DMS153 treated with DMSO at 0.1 percent for 48 hours (cell line): ENCODE results near the gene OR1J4.
"Not testable (repeated sequence)": the region's sequence is repeated elsewhere in the genome, so short reads cannot be mapped to it uniquely, and the experiment has no call there.

Experiments used
- DNase-seq: peaks from one replicate; lab custom pipeline; 2025; ENCODE audit not compliant: unreplicated experiment; lab: John Stamatoyannopoulos, UW

OR1J4 gene

GRCh38 chr9:122518841-122519240 is at the start of gene OR1J4:
TSS of gene OR1J4 (plus strand) at chr9:122519141. CDS start at chr9:122519141, 0 bp downstream.
- DNase-seq, result no peak

DNA sequence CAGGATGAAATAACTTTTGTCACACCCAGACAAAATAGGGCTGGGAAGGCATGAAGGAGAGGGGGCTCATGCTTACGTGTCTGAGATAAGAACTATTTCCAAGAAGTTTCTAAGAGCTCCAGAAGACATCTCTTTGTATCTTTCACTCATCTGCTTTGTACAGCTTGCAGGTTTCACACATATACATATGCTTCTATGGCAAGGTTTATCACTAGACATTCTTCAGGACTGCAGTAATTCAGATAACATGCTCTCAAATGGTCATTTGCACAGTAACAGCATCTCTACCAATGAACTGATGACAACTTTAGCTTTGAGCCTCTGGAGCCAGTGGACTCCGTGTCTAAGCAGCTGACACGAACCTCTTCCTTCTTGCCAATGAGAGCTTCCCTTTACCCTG is 44.4 kb upstream of the OR1J4 start:
- no peak for DNase-seq

DNA sequence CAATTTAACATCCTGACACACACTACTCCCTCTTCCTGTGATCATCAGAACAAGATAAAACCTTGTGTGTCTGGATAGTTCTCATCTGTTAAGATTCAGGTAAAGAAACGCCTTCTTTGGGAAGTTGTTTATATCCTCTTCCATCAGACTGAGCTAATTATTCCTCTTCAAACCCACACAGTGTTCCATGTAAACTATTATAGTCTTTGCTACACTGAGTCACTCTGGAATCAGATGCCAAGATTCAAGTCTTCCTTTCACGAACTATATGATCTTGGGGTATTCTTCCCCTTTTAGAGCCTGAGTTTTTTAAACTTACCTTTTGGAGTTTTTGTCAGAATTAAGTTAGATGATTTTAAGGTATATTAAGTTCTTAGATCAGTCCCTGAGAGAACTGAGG is 43.2 kb upstream of the OR1J4 start:
- no peak for DNase-seq

- no peak for DNase-seq
These were observed 41.6 kb upstream of the OR1J4 start for GRCh38 chr9:122477346-122477745.

DNA sequence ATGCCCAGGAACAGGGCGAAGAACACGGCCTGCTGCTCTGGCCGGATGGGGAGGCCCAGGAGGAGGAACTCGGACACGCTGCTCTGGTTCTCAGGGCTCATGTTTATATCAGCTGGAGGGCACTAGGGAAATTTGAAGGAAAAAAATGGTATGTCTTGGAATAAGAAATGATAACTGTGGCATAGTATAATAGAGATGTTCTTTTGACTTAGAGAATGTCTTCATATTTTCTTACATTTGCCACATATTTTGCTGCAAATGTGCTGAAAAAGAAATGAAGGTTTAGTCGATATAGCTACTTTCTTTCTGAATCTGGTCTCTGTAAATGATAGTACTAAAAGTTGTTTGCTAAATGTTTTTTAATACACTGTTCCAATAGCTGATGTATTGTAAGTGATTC is 41.1 kb upstream of the OR1J4 start, which contains the start of gene OR1J1:
Gene OR1J1, minus strand, starts transcription at position 101 of the 400 bp plus-strand sequence. Its CDS starts 0 bp downstream, at position 101.
- no peak for DNase-seq

GRCh38 chr9:122479062-122479461 is 39.9 kb upstream of the OR1J4 start:
- no peak for DNase-seq

DNA sequence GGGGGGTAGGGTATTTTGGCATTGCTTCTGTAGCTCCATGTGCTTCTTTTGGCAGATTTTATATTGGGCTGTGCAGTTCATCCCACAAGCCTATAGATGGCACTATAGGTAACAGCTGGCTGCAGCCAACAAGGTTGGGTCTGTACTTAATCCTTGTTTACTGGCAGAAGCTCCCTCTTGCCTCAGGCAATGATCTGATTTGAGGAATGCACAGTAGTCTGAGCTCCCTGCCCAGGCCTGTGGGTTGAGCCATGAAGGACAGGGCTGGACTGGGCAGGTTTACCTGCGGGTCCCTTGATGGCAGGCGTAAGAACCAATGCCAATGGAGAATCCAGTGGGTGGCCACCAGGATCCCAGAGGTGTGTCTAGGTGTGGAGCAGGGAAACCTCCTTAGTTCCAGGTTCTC is 20.1 kb upstream of the OR1J4 start:
- DNase-seq, result no peak

DNA sequence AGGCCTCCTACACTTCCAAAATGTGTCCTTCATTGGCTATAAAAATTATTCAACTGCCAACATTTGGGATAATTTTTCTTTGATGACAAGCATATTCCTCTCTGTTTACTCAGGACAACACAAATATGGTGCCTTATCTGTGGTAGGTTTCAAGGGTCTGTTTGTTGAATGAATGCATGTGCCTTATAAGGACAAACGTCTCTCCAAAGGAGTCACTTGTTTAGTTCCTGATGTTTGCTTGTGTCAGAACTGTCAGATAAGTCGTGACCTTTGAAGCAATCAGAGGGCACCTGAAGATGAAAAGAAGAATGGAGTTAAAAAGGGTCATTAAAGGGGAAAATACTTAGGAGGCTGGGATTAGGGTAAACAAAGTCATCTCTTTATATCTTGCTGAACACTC is 12.0 kb upstream of the OR1J4 start:
- DNase-seq, result no peak

- DNase-seq, result no peak
These were observed 8.4 kb upstream of the OR1J4 start, which contains the start of gene OR1J2 for GRCh38 chr9:122510502-122510901. TSS of gene OR1J2 (plus strand) at chr9:122510802. CDS start at chr9:122510802, 0 bp downstream.

DNA sequence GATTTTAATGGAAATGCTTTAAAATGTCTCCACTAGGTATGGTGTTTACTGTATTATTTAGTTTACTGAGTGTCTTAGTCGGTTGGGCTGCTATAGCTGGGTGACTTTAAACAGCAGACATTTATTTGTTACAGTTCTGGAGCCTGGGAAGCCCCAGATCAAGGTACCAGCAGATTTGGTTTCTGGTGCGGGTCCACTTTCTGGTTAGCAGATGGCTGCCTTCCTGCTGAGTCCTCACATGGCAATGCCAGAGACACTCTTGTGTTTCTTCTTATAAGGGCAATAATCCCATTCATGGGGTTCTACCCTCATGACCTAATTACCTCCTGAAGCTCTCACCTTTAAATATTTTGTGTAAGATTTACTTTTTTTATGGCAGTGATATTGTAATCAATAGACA is 715 bp upstream of the OR1J4 start:
- DNase-seq, result no peak

- no peak for DNase-seq
These were observed 435 bp downstream of the OR1J4 start for GRCh38 chr9:122519376-122519775.

- DNase-seq, result no peak
These were observed 7.7 kb downstream of the OR1J4 start for GRCh38 chr9:122526602-122527001.

DNA sequence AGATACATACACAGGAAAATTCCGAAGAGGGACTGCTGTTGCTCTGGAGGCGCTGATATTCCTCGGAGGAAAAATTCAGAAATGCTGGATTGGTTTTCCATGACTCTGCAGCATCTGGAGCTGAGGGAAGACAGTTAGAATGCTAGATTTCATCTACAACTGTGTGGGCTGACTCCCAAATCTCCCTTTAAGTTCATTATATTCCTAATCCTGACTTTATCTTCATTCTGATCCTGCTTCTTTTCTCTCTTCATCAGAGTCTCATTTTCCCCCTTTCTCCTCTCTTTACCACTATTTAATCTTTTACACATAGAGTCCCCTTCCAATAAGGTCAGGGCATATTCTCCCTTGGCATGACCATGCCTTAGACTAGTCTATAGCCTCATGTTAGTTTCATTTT is 8.3 kb downstream of the OR1J4 start, which contains the start of gene OR1N1:
Gene OR1N1, minus strand, starts transcription at position 101 of the 400 bp plus-strand sequence. Its CDS starts 0 bp downstream, at position 101.
- DNase-seq, result no peak

- not testable (repeated sequence) for DNase-seq
These were observed 12.2 kb downstream of the OR1J4 start for GRCh38 chr9:122531157-122531556.

- no peak for DNase-seq
These were observed 17.2 kb downstream of the OR1J4 start for GRCh38 chr9:122536134-122536533.

DNA sequence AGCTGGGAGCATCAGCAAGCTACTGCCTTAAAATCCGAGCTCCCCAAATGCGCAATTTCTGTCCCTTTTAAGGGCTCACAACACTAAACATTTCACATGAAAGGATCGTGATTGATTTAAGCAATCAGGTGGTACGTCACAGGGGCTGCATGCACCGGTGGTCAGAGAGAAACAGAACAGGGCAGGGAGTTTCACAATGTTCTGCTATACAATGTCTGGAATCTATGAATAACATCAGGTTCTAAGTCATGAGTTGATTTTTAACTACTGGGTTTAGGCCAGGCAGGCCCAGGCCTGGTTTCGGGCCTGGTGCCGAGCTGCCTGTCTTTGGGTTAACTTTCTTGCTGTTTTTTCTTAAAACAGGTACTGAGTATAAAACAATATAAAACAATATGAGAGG is 18.1 kb downstream of the OR1J4 start:
- DNase-seq, result not testable (repeated sequence)

- DNase-seq, result no peak
These were observed 19.8 kb downstream of the OR1J4 start for GRCh38 chr9:122538757-122539156.

DNA sequence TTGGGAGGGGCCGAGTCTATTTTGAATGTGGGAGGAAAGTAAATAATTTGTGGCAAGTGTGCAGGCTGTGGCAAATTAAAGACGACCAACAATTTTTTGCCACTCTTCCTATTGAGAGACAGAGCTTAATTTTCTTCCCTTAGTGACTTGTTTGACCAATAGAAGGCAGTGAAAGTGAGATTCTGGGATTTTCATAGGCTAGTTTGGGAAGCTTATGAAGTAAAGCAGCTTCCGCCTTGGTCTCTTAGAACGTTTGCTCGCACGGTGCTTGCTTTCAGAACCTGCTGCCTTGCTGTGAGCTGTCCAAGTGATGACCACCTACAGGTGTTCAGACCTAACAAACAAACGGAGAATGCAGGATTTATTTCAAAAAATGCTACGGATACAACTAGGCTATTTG is 27.3 kb downstream of the OR1J4 start:
- DNase-seq, result no peak

DNA sequence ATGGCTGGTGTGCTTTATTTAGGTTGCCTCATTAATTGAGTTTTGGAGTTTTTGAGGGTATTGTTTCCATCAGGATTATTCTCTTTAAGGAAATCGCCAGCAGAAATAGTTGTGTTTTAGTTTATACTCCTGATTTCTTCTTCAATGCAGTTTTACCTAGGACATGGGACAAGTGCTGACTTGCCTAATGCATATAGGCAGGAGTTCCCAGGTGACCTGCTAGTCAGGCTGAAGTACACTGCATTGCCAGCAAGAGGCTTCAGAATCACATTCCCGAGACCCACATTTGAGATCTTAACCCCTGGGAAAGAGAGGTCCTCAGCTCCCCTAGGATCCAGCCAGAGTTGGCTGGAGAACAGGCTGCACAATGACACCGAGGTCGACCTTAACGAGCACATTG is 32.4 kb downstream of the OR1J4 start:
- DNase-seq, result no peak

- no peak for DNase-seq
These were observed 33.9 kb downstream of the OR1J4 start, which contains the start of gene OR1N2 for GRCh38 chr9:122552812-122553211. TSS of gene OR1N2 (plus strand) at chr9:122553112. CDS start at chr9:122553212, 100 bp downstream.

DNA sequence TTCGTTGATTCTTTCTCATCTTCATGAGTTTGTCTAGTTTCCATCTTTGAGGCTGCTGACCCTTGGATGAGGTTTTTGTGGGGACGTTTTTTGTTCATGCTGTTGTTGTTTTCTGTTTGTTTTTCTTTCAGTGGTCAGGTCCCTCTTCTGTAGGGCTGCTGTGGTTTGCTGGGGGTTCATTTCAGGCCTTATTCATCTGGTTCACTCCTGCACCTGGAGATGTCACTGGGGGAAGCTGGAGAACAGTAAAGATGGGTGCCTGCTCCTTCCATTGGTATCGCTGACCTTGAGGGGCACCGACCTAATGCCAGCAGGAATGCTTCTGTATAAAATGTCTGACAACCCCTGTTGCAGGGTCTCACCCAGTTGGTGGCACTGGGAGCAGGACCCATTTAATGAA is 42.5 kb downstream of the OR1J4 start:
- no peak for DNase-seq

DNA sequence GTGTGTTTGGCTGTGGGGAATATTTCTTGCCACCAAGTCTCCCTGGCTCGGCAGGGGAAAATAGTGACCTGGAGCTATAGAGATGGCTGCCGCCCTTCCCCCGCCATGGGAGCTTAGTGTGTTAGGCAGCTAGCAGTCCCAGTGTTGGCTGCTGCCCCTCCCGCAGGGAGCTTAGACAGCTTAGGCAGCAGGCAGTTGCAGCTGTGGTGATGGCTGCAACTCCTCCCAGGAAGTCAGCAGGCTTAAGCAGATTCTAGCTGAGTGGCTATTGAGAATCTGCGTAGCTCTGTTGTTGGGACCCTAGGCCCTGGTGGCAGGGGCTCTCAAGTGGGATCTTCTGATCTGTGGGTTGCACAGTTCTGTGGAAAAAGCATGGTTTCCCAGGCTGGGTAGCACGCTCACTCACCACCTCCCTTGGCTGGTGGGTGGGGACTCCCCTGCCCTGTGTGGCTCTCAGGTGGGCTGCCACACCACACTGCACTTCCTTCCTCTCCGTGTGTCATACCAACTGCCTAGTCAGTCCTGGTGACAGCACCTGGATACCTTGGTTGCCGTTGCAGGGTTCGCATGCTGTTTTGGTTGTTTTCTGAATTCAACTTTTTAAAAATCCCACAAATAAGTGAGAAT is 43.3 kb downstream of the OR1J4 start:
- no peak for DNase-seq

- no peak for DNase-seq
These were observed 49.0 kb downstream of the OR1J4 start for GRCh38 chr9:122567901-122568300.
